GM19372 (cell line): ENCODE measurements around the gene SCAMP3.
A peak's percentile ranks its signal among the peaks of the same experiment; 100 is the strongest.

ENCODE experiments used
- ATAC-seq: cut with Tn5 transposase; IDR thresholded peaks from one replicate; pipeline ENCODE4 v1.9.1; 2021; ENCODE audit warnings: mild to moderate bottlenecking, low read depth, moderate library complexity; ENCODE audit not compliant: unreplicated experiment

Gene SCAMP3

GRCh38 chr1:155208541-155209311 lies 53.4 kb downstream of the SCAMP3 start, which contains the start of gene MTX1:
MTX1 (plus strand) TSS chr1:155208695; CDS start chr1:155208805, 110 bp downstream.
- peak; percentile 71 for ATAC-seq

- ATAC-seq = no peak
These were observed 54.2 kb downstream of the SCAMP3 start, which contains the start of gene THBS3 for GRCh38 chr1:155207806-155208540. THBS3 (minus strand) TSS chr1:155207897; CDS start chr1:155207876, 21 bp downstream.

- ATAC-seq = no peak
These were observed 55.0 kb downstream of the SCAMP3 start for GRCh38 chr1:155206891-155207805.
